ENCODE measurements around the gene SAFB. TPM values are rescaled to one million over a fixed set of nuclear protein-coding genes. Genes with fewer than 3 reads are reported as not detected.

The SAFB gene
- total and polyA plus RNA-seq, 9 donors, result 24.7 to 101 (median 90.7) TPM

DNA sequence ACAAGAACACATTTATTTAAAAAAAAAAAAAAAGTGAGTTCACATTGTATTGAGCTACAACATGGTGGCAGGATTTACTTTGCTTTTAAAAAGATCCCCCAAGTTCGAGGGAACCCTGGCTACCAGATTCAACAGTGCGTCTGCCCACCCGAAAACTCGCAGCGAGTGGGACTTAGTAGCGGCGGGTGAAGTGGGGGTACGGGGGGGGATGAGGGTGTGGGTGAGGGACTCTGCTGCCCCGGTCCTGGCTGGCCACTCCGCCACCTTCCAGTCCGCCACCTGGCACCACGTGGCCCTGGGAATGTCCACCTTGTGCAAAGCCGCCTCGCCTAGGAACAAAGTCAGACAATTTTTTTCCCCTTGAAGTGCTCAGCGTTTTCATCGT lies 35.8 kb upstream of the SAFB start:
- Histone ChIP-seq H3K4me1 (ENCODE audit: control insufficient read depth, insufficient read depth, low read length) (peaks cover 19% of the 10 kb centered on the region), H3K4me3 (ENCODE audit: low read length) (no peak overlapping the region), H3K27ac (ENCODE audit: low read length) (no peak overlapping the region), H3K36me3 (ENCODE audit: control insufficient read depth, insufficient read depth, low read length) (peaks cover 61% of the 10 kb centered on the region), H3K27me3 (ENCODE audit: control insufficient read depth, insufficient read depth, low read length) (no peaks in the 10 kb centered on the region), H3K9me3 (replicated peaks; ENCODE audit: control insufficient read depth, low read depth, low read length) (no peaks in the 10 kb centered on the region)
- WGBS (ENCODE audit: insufficient coverage), result 94% methylated on average over 13 of the region's 16 CpGs
- no peak for DNase-seq

DNA sequence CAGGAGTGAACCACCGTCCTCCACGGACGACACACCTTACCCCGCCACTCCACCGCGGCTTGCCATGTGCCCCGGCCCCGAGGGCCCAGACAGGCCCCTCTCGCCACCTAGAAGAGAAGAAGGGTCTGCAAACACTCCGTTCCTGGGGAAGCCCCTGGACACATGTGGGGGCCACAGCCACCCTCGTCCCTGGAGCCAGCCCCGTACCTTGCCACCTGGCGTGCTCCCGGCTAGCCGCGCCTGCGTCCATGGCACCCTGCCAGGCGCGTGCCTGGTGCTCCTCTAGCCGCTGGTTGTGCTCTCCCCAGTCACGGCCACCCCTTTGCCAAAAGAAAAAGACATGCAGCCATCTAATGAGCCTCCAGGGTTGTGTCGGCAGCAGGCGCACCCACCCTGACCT lies 35.2 kb upstream of the SAFB start:
- Histone ChIP-seq H3K36me3 (ENCODE audit: control insufficient read depth, insufficient read depth, low read length) (peaks cover 67% of the 10 kb centered on the region), H3K27me3 (ENCODE audit: control insufficient read depth, insufficient read depth, low read length) (no peaks in the 10 kb centered on the region), H3K9me3 (replicated peaks; ENCODE audit: control insufficient read depth, low read depth, low read length) (no peaks in the 10 kb centered on the region), H3K4me1 (ENCODE audit: control insufficient read depth, insufficient read depth, low read length) (peaks cover 19% of the 10 kb centered on the region), H3K4me3 (ENCODE audit: low read length) (no peak overlapping the region), H3K27ac (ENCODE audit: low read length) (no peak overlapping the region)
- 90% methylated on average over 23 of the region's 23 CpGs for WGBS (ENCODE audit: insufficient coverage)
- no peak for DNase-seq

DNA sequence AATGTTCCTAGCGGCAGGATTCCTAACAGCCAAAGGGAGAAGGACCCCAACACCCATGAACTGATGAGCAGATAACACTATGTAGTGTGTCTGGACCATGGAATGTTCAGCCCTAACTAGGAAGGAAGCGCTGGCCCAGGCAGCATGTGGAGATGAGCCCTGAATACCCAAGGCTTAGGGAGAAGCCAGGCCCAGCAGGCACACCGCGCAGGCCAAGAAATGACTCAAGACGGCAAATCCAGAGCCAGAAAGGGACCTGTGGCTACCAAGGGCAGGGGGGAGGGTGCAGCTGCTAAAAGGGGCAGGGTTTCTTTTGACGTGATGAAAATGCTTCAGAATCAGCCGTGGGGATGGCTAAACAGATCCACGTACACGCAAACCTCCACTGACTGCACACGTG lies 34.4 kb upstream of the SAFB start:
- no peak overlapping the region for H3K4me3 ChIP-seq (ENCODE audit: low read length)
- H3K4me1 ChIP-seq (ENCODE audit: control insufficient read depth, insufficient read depth, low read length), result peaks cover 19% of the 10 kb centered on the region
- no peak for DNase-seq
- H3K36me3 ChIP-seq (ENCODE audit: control insufficient read depth, insufficient read depth, low read length), result peaks cover 75% of the 10 kb centered on the region
- H3K27me3 ChIP-seq (ENCODE audit: control insufficient read depth, insufficient read depth, low read length), result no peaks in the 10 kb centered on the region
- 88% methylated on average over 10 of the region's 10 CpGs for WGBS (ENCODE audit: insufficient coverage)
- no peaks in the 10 kb centered on the region for H3K9me3 ChIP-seq (replicated peaks; ENCODE audit: control insufficient read depth, low read depth, low read length)
- no peak overlapping the region for H3K27ac ChIP-seq (ENCODE audit: low read length)

DNA sequence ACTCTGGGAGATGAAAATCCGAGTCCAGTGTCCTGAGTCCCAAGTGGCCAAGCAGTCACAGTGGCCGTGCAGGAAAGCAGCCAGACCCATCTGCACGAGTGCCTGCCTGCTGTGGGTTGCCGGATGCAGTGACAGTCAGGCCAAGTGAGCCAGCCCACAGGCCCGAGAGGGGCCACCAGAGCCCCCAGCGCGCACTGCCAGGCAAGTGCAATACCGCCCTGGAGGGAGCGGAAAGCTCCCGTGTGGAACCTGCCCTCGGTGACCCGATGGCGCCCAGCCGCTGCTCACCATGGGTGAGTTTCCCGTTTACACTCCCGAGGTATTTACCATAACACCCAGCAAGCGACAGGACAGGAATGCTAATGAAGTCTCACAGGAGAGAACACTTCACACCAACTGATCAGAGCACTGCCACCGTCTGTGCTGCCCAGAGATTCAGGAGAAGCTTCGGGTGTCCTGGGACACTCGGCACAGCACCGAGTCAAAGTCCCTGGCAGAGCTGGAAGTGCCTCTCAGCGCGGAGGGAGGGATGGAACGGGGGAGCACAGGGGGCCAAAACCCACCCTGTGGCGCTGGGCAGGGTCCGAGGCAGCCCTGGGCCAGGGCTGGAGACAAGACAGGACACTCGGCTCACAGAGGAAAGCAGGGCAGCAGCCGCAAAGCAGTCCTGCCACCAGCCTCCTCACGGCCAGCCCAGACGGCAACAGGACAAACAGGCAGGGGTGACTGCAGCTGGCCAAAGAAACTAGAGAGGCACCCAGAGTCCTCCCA lies 33.8 kb upstream of the SAFB start:
- H3K27me3 ChIP-seq (ENCODE audit: control insufficient read depth, insufficient read depth, low read length), result no peaks in the 10 kb centered on the region
- no peak for DNase-seq
- no peaks in the 10 kb centered on the region for H3K9me3 ChIP-seq (replicated peaks; ENCODE audit: control insufficient read depth, low read depth, low read length)
- peaks cover 80% of the 10 kb centered on the region for H3K36me3 ChIP-seq (ENCODE audit: control insufficient read depth, insufficient read depth, low read length)
- no peak overlapping the region for H3K27ac ChIP-seq (ENCODE audit: low read length)
- 63% methylated on average over 30 of the region's 30 CpGs for WGBS (ENCODE audit: insufficient coverage)
- H3K4me1 ChIP-seq (ENCODE audit: control insufficient read depth, insufficient read depth, low read length), result peaks cover 19% of the 10 kb centered on the region
- H3K4me3 ChIP-seq (ENCODE audit: low read length), result no peak overlapping the region

DNA sequence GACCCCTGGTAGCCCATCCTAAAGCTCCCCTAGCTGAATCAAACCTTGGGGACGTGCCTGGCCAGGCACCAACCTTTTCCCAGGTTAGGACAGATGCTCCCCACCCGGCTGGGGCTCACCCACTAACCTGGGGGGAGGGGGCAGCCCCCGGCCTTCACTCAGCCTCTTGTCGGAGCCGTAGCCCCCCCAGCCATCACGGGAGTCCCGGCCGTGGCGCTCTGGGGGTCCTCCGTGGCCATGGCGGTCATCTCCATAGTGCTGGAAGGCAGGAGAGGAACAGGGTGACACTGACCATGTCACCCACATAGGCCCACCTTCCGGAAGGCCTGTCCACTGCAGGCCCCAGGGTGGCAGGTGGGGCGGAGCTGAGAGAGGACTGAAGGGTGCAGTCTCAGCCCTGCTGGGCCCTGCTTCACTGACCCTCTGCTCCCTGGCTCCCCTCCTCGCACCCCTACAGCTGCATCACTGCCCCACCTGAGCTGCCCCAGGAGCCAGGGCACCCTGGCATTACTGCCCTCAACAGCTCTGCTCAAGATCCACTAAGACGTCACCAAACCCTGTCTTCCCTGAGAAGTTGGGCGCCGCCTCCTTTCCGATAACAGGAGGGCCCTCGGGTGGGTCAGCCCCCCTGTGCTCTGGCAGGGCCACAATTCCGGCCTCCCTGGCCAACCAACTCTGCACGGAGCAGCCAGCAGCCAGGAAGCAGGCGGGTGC lies 32.6 kb upstream of the SAFB start:
- no peak for DNase-seq
- H3K27ac ChIP-seq (ENCODE audit: low read length), result no peak overlapping the region
- 86% methylated on average over 20 of the region's 22 CpGs for WGBS (ENCODE audit: insufficient coverage)
- H3K9me3 ChIP-seq (replicated peaks; ENCODE audit: control insufficient read depth, low read depth, low read length), result no peaks in the 10 kb centered on the region
- H3K36me3 ChIP-seq (ENCODE audit: control insufficient read depth, insufficient read depth, low read length), result peaks cover 87% of the 10 kb centered on the region
- peaks cover 16% of the 10 kb centered on the region for H3K4me1 ChIP-seq (ENCODE audit: control insufficient read depth, insufficient read depth, low read length)
- no peak overlapping the region for H3K4me3 ChIP-seq (ENCODE audit: low read length)
- no peaks in the 10 kb centered on the region for H3K27me3 ChIP-seq (ENCODE audit: control insufficient read depth, insufficient read depth, low read length)

DNA sequence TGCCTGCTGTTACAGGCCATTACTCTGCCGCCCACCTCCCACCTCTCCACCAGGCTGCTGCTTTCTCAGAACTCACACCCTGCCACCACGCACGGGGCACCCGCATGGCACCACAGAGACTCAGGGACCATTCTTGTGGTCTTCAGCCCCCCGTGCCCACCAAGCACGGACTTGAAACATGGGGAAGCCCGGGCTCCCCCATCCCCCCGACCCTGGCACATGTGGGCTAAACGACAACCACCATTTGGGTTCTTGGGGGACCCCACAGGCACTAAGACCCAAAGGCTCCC lies 32.1 kb upstream of the SAFB start:
- 94% methylated on average over 7 of the region's 9 CpGs for WGBS (ENCODE audit: insufficient coverage)
- Histone ChIP-seq H3K27ac (ENCODE audit: low read length) (no peak overlapping the region), H3K36me3 (ENCODE audit: control insufficient read depth, insufficient read depth, low read length) (peaks cover 92% of the 10 kb centered on the region), H3K4me1 (ENCODE audit: control insufficient read depth, insufficient read depth, low read length) (peaks cover 11% of the 10 kb centered on the region), H3K27me3 (ENCODE audit: control insufficient read depth, insufficient read depth, low read length) (no peaks in the 10 kb centered on the region), H3K4me3 (ENCODE audit: low read length) (no peak overlapping the region), H3K9me3 (replicated peaks; ENCODE audit: control insufficient read depth, low read depth, low read length) (no peaks in the 10 kb centered on the region)
- DNase-seq, result no peak

DNA sequence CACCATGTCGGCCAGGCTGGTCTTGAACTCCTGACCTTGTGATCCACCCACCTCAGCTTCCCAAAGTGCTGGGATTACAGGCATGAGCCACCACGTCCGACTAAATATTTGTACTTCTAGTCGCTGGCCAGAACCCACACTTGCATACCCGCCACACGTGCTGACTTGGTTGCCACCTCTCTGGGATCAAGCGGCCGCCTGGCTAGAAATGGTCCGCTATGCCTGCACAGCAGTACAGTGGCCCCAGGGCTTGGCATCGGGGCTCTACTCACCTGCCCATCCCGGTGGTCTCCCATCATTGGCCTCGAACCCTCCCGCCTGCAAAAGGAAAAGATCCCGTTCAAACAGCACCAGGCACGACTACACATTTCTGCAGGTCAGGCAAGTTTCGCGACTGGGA lies 31.4 kb upstream of the SAFB start:
- 93% methylated on average over 11 of the region's 17 CpGs for WGBS (ENCODE audit: insufficient coverage)
- Histone ChIP-seq H3K27me3 (ENCODE audit: control insufficient read depth, insufficient read depth, low read length) (no peaks in the 10 kb centered on the region), H3K4me1 (ENCODE audit: control insufficient read depth, insufficient read depth, low read length) (peaks cover 4% of the 10 kb centered on the region), H3K27ac (ENCODE audit: low read length) (no peak overlapping the region), H3K4me3 (ENCODE audit: low read length) (no peak overlapping the region), H3K9me3 (replicated peaks; ENCODE audit: control insufficient read depth, low read depth, low read length) (no peaks in the 10 kb centered on the region), H3K36me3 (ENCODE audit: control insufficient read depth, insufficient read depth, low read length) (peaks cover 96% of the 10 kb centered on the region)
- no peak for DNase-seq

DNA sequence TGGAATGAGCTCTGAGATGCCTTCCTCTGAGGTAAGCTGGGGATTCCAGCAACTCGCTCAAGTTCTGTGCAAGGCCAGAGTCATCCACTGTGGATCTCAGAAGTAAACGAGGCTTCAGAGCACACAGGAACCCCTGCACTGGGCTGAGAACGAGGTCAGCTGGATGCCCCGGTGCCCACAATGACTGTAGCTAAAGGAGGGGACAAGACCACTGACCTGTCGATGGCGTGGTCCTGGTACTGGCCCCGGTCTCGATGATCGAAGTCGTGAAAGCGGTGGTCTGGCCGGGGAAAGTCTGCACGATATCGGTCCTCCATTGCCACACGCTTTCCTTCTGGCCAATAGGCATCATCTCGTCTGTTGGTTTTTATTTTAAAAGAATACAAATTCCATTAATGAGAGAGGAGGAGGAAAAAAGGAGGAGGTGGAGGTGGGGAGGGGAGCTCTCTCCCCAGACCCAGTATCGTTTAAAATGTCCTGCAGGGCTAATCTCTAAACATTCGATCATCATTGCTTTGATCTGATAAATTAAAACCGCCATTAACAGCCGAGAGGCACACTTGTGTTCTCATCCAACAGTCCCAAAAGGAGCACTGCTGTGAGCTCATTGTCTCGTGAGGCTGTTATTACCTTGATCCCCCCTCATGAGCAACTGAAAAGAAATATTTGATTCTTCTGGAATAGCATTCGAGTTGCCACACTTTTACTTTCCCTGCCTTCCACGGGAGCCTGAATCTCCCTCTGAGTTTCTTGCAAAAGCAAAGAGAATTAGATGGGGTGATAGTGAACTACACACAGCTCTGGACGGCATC lies 30.1 kb upstream of the SAFB start:
- 86% methylated on average over 16 of the region's 24 CpGs for WGBS (ENCODE audit: insufficient coverage)
- no peak for DNase-seq
- H3K9me3 ChIP-seq (replicated peaks; ENCODE audit: control insufficient read depth, low read depth, low read length), result no peaks in the 10 kb centered on the region
- H3K27ac ChIP-seq (ENCODE audit: low read length), result no peak overlapping the region
- H3K36me3 ChIP-seq (ENCODE audit: control insufficient read depth, insufficient read depth, low read length), result peaks cover 96% of the 10 kb centered on the region
- H3K27me3 ChIP-seq (ENCODE audit: control insufficient read depth, insufficient read depth, low read length), result no peaks in the 10 kb centered on the region
- no peaks in the 10 kb centered on the region for H3K4me1 ChIP-seq (ENCODE audit: control insufficient read depth, insufficient read depth, low read length)
- no peak overlapping the region for H3K4me3 ChIP-seq (ENCODE audit: low read length)

DNA sequence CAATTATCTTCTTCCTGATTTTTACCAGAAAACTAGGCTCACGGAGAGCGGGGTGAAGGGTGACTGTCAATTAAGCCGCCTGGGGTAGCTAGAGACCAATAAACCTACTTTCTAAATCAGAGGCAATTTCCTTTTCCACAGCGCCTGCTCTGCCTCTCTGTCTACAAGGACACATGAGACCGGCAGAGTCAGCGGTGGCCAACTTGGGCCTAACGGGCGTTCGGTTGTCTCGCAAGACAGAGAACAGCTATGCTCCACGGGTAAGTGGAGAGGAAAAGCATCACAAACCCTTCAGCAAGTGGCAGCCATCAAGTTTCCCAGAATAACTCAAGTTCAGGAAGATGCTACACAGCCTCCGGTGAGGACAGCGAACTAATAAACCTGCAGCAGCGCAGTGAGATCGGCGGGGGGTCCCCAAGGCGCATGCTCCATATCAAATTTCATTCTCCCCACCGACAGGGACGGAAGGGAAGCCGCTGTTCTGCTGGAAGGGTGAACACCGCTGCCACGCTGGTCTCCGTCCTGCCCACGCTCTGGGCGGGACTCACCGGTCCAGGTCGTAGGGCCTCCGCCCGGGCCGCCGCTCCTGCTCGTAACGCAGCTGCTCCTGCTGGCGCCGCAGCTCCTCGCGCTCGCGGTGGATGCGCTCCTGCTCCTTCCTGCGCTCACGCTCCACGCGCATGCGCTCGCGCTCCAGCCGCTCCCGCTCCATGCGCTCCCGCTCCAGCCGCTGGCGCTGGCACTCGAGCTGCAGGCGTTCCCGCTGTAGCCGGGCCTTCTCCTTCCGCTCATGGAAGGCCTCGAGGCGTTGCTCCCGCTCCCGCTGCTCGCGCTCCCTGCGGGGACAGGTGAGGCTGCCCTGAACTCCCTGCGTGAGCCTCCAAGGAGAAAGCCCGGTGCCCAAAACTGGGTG lies 29.3 kb upstream of the SAFB start:
- no peak overlapping the region for H3K4me3 ChIP-seq (ENCODE audit: low read length)
- no peaks in the 10 kb centered on the region for H3K4me1 ChIP-seq (ENCODE audit: control insufficient read depth, insufficient read depth, low read length)
- 86% methylated on average over 58 of the region's 67 CpGs for WGBS (ENCODE audit: insufficient coverage)
- H3K27ac ChIP-seq (ENCODE audit: low read length), result no peak overlapping the region
- peaks cover 97% of the 10 kb centered on the region for H3K36me3 ChIP-seq (ENCODE audit: control insufficient read depth, insufficient read depth, low read length)
- no peaks in the 10 kb centered on the region for H3K27me3 ChIP-seq (ENCODE audit: control insufficient read depth, insufficient read depth, low read length)
- no peaks in the 10 kb centered on the region for H3K9me3 ChIP-seq (replicated peaks; ENCODE audit: control insufficient read depth, low read depth, low read length)
- DNase-seq, result no peak

All from muscle of leg (tissue), 11 donors.